Measurements from ENCODE around the gene FAM117B.

DNA sequence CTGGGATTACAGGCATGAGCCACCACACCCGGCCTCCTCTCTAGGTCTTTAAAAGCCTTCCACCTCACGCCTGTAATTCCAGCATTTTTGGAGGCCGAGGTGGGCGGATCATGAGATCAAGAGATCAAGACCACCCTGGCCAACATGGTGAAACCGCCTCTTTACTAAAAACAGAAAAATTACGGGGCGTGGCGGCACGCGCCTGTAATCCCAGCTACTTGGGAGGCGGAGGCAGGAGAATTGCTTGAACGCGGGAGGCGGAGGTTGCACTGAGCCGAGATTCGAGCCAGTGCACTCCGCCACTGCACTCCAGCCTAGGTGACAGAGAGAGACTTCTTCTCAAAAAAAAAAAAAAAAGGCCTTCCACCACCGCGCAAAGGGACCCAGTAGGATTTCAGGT lies 1.3 kb upstream of the FAM117B start:
- no peak for TF ChIP-seq POLR2A (IDR thresholded peaks at IDR 0.05; ENCODE audit: extremely low read depth, insufficient read length)
- TF ChIP-seq, protein P1, sequence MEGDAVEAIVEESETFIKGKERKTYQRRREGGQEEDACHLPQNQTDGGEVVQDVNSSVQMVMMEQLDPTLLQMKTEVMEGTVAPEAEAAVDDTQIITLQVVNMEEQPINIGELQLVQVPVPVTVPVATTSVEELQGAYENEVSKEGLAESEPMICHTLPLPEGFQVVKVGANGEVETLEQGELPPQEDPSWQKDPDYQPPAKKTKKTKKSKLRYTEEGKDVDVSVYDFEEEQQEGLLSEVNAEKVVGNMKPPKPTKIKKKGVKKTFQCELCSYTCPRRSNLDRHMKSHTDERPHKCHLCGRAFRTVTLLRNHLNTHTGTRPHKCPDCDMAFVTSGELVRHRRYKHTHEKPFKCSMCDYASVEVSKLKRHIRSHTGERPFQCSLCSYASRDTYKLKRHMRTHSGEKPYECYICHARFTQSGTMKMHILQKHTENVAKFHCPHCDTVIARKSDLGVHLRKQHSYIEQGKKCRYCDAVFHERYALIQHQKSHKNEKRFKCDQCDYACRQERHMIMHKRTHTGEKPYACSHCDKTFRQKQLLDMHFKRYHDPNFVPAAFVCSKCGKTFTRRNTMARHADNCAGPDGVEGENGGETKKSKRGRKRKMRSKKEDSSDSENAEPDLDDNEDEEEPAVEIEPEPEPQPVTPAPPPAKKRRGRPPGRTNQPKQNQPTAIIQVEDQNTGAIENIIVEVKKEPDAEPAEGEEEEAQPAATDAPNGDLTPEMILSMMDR (IDR thresholded peaks at IDR 0.05; ENCODE audit: low read depth, low read length): no peak
- TF ChIP-seq, protein P2, sequence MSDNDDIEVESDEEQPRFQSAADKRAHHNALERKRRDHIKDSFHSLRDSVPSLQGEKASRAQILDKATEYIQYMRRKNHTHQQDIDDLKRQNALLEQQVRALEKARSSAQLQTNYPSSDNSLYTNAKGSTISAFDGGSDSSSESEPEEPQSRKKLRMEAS (IDR thresholded peaks at IDR 0.05; ENCODE audit: low read depth, low read length): no peak
- TF ChIP-seq MYC (IDR thresholded peaks at IDR 0.05; ENCODE audit: low read depth, low read length): no peak
